WTC11 (cell line): ENCODE measurements around the gene OPRM1.

Source experiments
- CREM ChIP-seq: sonication (generic); formaldehyde crosslinking; IDR thresholded peaks from 2 replicates; pipeline ENCODE4 v1.8.1; 2022; ENCODE audit warnings: mild to moderate bottlenecking, missing genetic modification reagents, moderate library complexity
- CTCF ChIP-seq: fragments of 200-600 bp; IDR thresholded peaks from 2 replicates; pipeline ENCODE4 v1.8.0; 2022; ENCODE audit warnings: antibody characterized with exemption
- E2F4 ChIP-seq: sonication (generic); formaldehyde crosslinking; IDR thresholded peaks from 2 replicates; pipeline ENCODE4 v1.8.1; 2022; ENCODE audit warnings: low read depth, mild to moderate bottlenecking, moderate library complexity, missing genetic modification reagents, borderline replicate concordance
- IRF2 ChIP-seq: sonication (generic); formaldehyde crosslinking; IDR thresholded peaks from 2 replicates; pipeline ENCODE4 v1.8.0; 2022; ENCODE audit warnings: low read depth, missing genetic modification reagents, borderline replicate concordance
- JUN ChIP-seq: sonication (generic); formaldehyde crosslinking; IDR thresholded peaks from 2 replicates; pipeline ENCODE4 v1.8.0; 2023; ENCODE audit warnings: mild to moderate bottlenecking, missing genetic modification reagents
- USF1 ChIP-seq: sonication (generic); formaldehyde crosslinking; IDR thresholded peaks from 2 replicates; pipeline ENCODE4 v1.8.0; 2022; ENCODE audit warnings: mild to moderate bottlenecking, missing genetic modification reagents
- ZNF138 ChIP-seq: sonication (generic); formaldehyde crosslinking; conservative IDR thresholded peaks from 2 replicates; pipeline ENCODE4 v1.8.1; 2022; ENCODE audit warnings: mild to moderate bottlenecking, moderate library complexity, missing genetic modification reagents
- ZNF263 ChIP-seq: sonication (generic); formaldehyde crosslinking; IDR thresholded peaks from 2 replicates; pipeline ENCODE4 v1.8.1; 2022; ENCODE audit warnings: low read depth, mild to moderate bottlenecking, moderate library complexity, missing genetic modification reagents
- TF ChIP-seq, protein P1 (sequence below): fragments of 250-450 bp; sonication (Bioruptor Pico); IDR thresholded peaks from 2 replicates; pipeline ENCODE4 v1.9.0; 2021; ENCODE audit warnings: mild to moderate bottlenecking

DNA sequence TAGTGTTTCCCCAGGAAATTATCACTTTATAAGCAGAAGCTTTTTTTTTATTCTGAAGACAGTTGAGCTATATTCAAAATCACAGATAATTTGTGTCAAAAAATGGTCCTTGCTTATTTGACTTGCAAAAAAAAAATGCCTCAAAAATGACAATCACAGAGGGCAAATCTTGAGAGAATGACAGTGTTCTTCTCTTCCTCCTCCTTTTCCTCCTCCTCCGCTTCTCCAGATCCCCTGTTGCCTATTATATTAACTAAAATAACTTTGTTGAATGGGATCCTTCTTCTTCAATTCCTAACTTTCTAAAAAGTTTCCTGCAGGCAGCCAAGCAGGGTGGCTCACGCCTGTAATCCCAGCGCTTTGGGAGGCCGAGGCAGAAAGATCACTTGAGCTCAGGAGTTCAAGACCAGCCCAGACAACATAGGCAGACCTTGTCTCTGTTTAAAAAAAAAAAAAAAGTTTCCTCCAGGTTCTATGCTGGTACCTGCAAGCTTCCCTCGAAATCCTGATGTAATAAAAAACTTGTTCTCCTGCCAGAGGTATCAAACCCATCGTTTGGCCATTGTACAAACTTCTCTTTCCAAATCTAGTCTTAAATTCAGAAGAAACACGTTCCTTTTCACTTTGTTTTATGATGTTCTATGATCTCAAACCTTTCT is 189.0 kb downstream of the OPRM1 start:
- TF ChIP-seq CTCF (no peak), JUN (CRISPR knock-in tag) (no peak), ZNF263 (no peak), IRF2 (CRISPR knock-in tag) (no peak), USF1 (CRISPR knock-in tag) (no peak), E2F4 (CRISPR knock-in tag) (no peak), CREM (CRISPR knock-in tag) (no peak), ZNF138 (CRISPR knock-in tag) (no peak)
- TF ChIP-seq, protein P1, sequence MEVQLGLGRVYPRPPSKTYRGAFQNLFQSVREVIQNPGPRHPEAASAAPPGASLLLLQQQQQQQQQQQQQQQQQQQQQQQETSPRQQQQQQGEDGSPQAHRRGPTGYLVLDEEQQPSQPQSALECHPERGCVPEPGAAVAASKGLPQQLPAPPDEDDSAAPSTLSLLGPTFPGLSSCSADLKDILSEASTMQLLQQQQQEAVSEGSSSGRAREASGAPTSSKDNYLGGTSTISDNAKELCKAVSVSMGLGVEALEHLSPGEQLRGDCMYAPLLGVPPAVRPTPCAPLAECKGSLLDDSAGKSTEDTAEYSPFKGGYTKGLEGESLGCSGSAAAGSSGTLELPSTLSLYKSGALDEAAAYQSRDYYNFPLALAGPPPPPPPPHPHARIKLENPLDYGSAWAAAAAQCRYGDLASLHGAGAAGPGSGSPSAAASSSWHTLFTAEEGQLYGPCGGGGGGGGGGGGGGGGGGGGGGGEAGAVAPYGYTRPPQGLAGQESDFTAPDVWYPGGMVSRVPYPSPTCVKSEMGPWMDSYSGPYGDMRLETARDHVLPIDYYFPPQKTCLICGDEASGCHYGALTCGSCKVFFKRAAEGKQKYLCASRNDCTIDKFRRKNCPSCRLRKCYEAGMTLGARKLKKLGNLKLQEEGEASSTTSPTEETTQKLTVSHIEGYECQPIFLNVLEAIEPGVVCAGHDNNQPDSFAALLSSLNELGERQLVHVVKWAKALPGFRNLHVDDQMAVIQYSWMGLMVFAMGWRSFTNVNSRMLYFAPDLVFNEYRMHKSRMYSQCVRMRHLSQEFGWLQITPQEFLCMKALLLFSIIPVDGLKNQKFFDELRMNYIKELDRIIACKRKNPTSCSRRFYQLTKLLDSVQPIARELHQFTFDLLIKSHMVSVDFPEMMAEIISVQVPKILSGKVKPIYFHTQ (CRISPR knock-in tag): no peak
